Smooth muscle cell (in vitro differentiated cells): Measurements from ENCODE around the gene SSTR4. TPM values are rescaled to one million over a fixed set of nuclear protein-coding genes. Genes with fewer than 3 reads are reported as not detected.
A peak's percentile ranks its signal among the peaks of the same experiment; 100 is the strongest.

Experiments used
- DNase-seq: peaks from one replicate; lab custom pipeline; 2025; ENCODE audit not compliant: unreplicated experiment; lab: John Stamatoyannopoulos, UW
- H2AFZ ChIP-seq: fragments of 200-600 bp; sonication (generic); 2 replicates; pipeline ENCODE4 v1.6.0; 2016; ENCODE audit warnings: antibody characterized with exemption, low read depth, mild to moderate bottlenecking
- H3F3A ChIP-seq: fragments of 200-600 bp; sonication (generic); 2 replicates; pipeline ENCODE4 v1.6.0; 2017; ENCODE audit warnings: antibody characterized with exemption, low read depth
- H3K27ac ChIP-seq: fragments of 200-600 bp; sonication (generic); 2 replicates; pipeline ENCODE4 v1.5.1; 2016; ENCODE audit warnings: low read depth, mild to moderate bottlenecking
- H3K27me3 ChIP-seq: fragments of 200-600 bp; sonication (generic); 2 replicates; pipeline ENCODE4 v1.6.1; 2016; ENCODE audit warnings: low read depth, mild to moderate bottlenecking
- H3K36me3 ChIP-seq: fragments of 200-600 bp; sonication (generic); 2 replicates; pipeline ENCODE4 v1.5.1; 2016; ENCODE audit warnings: low read depth
- H3K4me1 ChIP-seq: fragments of 200-600 bp; sonication (generic); 2 replicates; pipeline ENCODE4 v1.5.1; 2016; ENCODE audit warnings: low read depth
- H3K4me2 ChIP-seq: fragments of 200-600 bp; sonication (generic); 2 replicates; pipeline ENCODE4 v1.6.0; 2016; ENCODE audit warnings: mild to moderate bottlenecking
- H3K4me3 ChIP-seq: fragments of 200-600 bp; sonication (generic); 2 replicates; pipeline ENCODE4 v1.5.1; 2016; ENCODE audit warnings: mild to moderate bottlenecking
- H3K79me2 ChIP-seq: fragments of 200-600 bp; sonication (generic); 2 replicates; pipeline ENCODE4 v1.6.0; 2016; ENCODE audit warnings: low read depth, mild to moderate bottlenecking
- H3K9ac ChIP-seq: fragments of 200-600 bp; sonication (generic); 2 replicates; pipeline ENCODE4 v1.6.0; 2016; ENCODE audit warnings: low read depth
- H3K9me3 ChIP-seq: fragments of 200-600 bp; sonication (generic); replicated peaks from 2 replicates; pipeline ENCODE4 v1.5.1; 2016; ENCODE audit warnings: low read depth
- H4K20me1 ChIP-seq: fragments of 200-600 bp; sonication (generic); 2 replicates; pipeline ENCODE4 v1.6.0; 2016; ENCODE audit warnings: low read depth
- WGBS: methylation state at CpG from one replicate; pipeline ENCODE4 v1.1.7; 2016; ENCODE audit warnings: low lambda C conversion rate; 5-methylcytosine and 5-hydroxymethylcytosine counted together
- polyA plus RNA-seq: library from polyadenylated mRNA; unstranded; fragments of >200 nt; fragmentation: Nextera tagmentation; extraction: Ambion mirVana; gene quantifications from 2 replicates; pipeline ENCODE4 v1.2.1, GENCODE V29; 2016
- total RNA-seq: library from RNA; depleted of rRNA; stranded (reverse); fragments of >200 nt; gene quantifications from 2 replicates; pipeline ENCODE4 v1.2.3, GENCODE V29; 2014
- TF ChIP-seq, protein P1 (sequence below): fragments of 200-600 bp; sonication (generic); IDR thresholded peaks from 2 replicates; pipeline ENCODE4 v1.5.1; 2017; ENCODE audit warnings: borderline replicate concordance, mild to moderate bottlenecking, antibody characterized with exemption; ENCODE audit not compliant: insufficient read depth, poor library complexity, severe bottlenecking

The SSTR4 gene
- total and polyA plus RNA-seq, 2 experiments from 2014 or later = not detected

DNA sequence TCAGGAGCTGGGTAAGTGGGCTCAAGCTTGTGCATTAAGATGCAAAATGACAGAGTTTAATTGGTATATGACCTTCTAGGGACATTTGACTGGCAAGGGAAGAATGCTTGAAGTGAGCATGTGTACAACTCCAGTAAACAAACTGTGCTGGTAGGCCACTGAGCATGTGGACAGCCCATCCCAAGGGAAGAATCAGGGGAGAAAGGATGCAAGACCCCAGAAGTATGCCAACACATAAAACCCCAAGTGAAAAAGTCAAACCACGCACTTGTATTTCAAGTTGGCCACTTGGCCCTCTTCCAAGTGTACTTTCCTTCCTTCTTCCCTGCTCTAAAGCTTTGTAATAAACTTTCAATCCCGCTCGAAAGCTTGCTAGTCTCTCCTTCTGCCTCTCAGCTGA lies 24.7 kb downstream of the SSTR4 start:
- no peak overlapping the region for H2AFZ ChIP-seq
- no peak overlapping the region for H3K27ac ChIP-seq
- H3K9me3 ChIP-seq = no peaks in the 10 kb centered on the region
- peaks cover 12% of the 10 kb centered on the region for H3F3A ChIP-seq
- no peak for DNase-seq
- H4K20me1 ChIP-seq = no peaks in the 10 kb centered on the region
- H3K4me1 ChIP-seq = peaks cover 15% of the 10 kb centered on the region
- 32% methylated on average over 3 of the region's 3 CpGs for WGBS
- peak overlapping the region; percentile 72 for H3K4me2 ChIP-seq
- H3K9ac ChIP-seq = no peak overlapping the region
- H3K27me3 ChIP-seq = no peaks in the 10 kb centered on the region
- no peaks in the 10 kb centered on the region for H3K79me2 ChIP-seq
- no peaks in the 10 kb centered on the region for H3K36me3 ChIP-seq
- TF ChIP-seq, protein P1, sequence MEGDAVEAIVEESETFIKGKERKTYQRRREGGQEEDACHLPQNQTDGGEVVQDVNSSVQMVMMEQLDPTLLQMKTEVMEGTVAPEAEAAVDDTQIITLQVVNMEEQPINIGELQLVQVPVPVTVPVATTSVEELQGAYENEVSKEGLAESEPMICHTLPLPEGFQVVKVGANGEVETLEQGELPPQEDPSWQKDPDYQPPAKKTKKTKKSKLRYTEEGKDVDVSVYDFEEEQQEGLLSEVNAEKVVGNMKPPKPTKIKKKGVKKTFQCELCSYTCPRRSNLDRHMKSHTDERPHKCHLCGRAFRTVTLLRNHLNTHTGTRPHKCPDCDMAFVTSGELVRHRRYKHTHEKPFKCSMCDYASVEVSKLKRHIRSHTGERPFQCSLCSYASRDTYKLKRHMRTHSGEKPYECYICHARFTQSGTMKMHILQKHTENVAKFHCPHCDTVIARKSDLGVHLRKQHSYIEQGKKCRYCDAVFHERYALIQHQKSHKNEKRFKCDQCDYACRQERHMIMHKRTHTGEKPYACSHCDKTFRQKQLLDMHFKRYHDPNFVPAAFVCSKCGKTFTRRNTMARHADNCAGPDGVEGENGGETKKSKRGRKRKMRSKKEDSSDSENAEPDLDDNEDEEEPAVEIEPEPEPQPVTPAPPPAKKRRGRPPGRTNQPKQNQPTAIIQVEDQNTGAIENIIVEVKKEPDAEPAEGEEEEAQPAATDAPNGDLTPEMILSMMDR = no peak
- H3K4me3 ChIP-seq = no peak overlapping the region

DNA sequence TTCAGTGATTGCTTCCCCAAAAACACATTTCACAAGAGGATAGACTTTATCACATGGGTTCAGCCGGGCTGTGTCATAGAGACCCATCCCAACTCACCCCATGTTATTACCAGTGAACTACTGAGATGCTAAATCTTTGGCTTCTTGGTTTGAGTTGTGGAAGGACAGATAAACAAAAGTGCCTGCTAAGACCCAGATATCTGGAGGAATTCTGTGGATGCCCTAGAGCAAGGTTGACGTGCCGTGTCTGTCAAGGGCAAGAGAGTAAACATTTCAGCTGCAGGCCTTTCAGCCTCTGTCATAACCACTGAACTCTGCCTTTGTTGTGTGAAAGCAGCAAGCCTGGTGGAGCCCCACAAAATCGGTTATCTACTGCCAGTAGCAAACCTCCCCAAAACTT lies 25.5 kb downstream of the SSTR4 start:
- H3K4me3 ChIP-seq = no peak overlapping the region
- H4K20me1 ChIP-seq = no peaks in the 10 kb centered on the region
- H3K4me1 ChIP-seq = peaks cover 15% of the 10 kb centered on the region
- peaks cover 12% of the 10 kb centered on the region for H3F3A ChIP-seq
- H3K9ac ChIP-seq = no peak overlapping the region
- no peaks in the 10 kb centered on the region for H3K9me3 ChIP-seq
- H3K27ac ChIP-seq = peak overlapping the region; percentile 62
- H3K79me2 ChIP-seq = no peaks in the 10 kb centered on the region
- no peaks in the 10 kb centered on the region for H3K27me3 ChIP-seq
- H3K4me2 ChIP-seq = peak overlapping the region; percentile 72
- DNase-seq = no peak
- 21% methylated on average over 4 of the region's 4 CpGs for WGBS
- no peaks in the 10 kb centered on the region for H3K36me3 ChIP-seq
- H2AFZ ChIP-seq = no peak overlapping the region
- TF ChIP-seq, protein P1 = no peak

- peaks cover 15% of the 10 kb centered on the region for H3K4me1 ChIP-seq
- H4K20me1 ChIP-seq = no peaks in the 10 kb centered on the region
- TF ChIP-seq, protein P1 = no peak
- H3K4me3 ChIP-seq = no peak overlapping the region
- no peaks in the 10 kb centered on the region for H3K27me3 ChIP-seq
- peak overlapping the region; percentile 62 for H3K27ac ChIP-seq
- no peaks in the 10 kb centered on the region for H3K36me3 ChIP-seq
- no peaks in the 10 kb centered on the region for H3K79me2 ChIP-seq
- peaks cover 12% of the 10 kb centered on the region for H3F3A ChIP-seq
- peak overlapping the region; percentile 72 for H3K4me2 ChIP-seq
- no peak overlapping the region for H3K9ac ChIP-seq
- H3K9me3 ChIP-seq = no peaks in the 10 kb centered on the region
- WGBS = 83% methylated on average over 5 of the region's 5 CpGs
- no peak overlapping the region for H2AFZ ChIP-seq
- no peak for DNase-seq
Measured at GRCh38 chr20:23061262-23061661, 26.1 kb downstream of the SSTR4 start.
